VCaP (cell line): Measurements from ENCODE around the gene GNPDA1.

ENCODE experiments used
- H3K27ac ChIP-seq: fragments of 450-650 bp; 2 replicates; pipeline ENCODE4 v1.5.1; 2017
- CTCF ChIP-seq: fragments of 450-650 bp; conservative IDR thresholded peaks from 2 replicates; pipeline ENCODE4 v1.5.1; 2017; ENCODE audit warnings: mild to moderate bottlenecking, moderate library complexity

GNPDA1 gene

GRCh38 chr5:142032747-142033631 is 20.2 kb upstream of the GNPDA1 start:
- TF ChIP-seq CTCF = no peak
- no peak overlapping the region for H3K27ac ChIP-seq

DNA sequence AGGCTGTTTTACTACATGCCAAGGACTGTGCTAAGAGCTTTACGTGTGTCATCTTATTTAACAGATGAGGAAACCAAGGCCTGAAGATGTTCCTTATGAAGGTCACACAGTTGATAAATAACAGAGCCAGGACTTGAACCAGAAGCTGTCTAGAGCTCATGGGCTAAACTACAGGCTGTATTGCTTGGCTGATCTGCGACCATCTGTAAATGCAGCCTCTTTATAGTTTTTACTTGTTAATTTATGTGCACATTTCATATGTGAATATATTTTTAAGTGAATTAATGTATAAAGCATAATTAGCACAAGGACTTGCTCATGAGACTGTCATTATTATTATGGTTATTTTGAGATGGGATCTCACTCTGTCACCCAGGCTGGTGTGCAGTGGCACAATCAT is 19.3 kb upstream of the GNPDA1 start:
- TF ChIP-seq CTCF = no peak
- H3K27ac ChIP-seq = no peak overlapping the region

GRCh38 chr5:142025637-142026036 is 12.8 kb upstream of the GNPDA1 start:
- H3K27ac ChIP-seq = peak overlapping the region; percentile 81; the same call in 1 of the 2 replicates
- TF ChIP-seq CTCF = no peak

- TF ChIP-seq CTCF = no peak
- H3K27ac ChIP-seq = peak overlapping the region; percentile 81
Observed at GRCh38 chr5:142024771-142025304, 12.0 kb upstream of the GNPDA1 start.

- H3K27ac ChIP-seq = peak overlapping the region; percentile 81
- TF ChIP-seq CTCF = no peak
Observed at GRCh38 chr5:142023836-142024235, 11.0 kb upstream of the GNPDA1 start.

DNA sequence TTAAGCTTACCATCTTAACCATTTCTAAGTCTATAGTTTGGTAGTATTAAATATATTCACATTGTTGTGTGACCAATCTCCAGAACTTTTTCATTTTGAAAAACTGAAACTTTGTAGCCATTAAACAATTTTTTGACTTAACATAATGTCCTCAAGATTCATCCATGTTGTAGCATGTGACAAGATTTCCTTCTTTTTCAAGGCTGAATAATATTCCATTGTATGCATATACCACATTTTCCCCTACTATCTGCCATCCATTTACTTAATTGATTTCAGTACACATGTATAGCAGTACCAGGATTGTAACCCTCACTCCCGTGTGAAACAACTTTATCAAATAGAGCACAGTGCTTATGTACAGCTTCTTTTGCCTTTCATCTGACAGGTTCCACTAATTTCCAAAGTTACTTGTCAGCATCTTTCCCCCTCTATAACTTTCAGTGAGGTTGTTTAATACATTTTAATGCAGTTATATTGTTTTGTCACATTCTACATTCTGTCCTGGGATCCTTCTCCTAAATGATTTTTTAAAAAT is 7.4 kb upstream of the GNPDA1 start:
- no peak overlapping the region for H3K27ac ChIP-seq
- no peak for TF ChIP-seq CTCF

DNA sequence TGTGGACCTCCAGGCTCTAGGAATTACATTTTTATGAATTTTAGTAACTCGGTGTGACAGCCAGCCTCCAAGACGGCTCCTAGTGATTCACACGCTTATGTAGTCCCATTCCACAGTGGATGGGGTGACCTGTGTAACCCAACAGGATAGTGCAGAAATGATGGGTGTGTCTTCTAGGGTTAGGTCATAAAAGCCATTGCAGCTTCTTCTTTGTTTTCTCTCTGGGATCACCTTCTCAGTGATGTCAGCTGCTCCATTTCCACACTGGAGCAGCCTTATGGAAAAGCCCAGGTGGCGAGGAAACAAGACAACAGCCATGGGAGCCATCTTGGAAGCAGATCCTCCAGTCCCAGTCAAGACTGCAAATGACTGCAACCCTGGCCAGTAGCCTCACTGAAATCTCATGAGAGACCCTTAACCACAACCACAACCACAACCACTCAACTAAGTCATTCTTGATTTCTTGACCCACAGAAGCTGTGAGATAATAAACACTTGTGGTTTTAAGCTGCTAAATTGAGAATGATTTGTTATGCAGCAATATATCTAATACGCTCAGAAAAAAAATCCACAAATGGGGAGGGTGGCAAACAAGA is 5.1 kb upstream of the GNPDA1 start:
- no peak for TF ChIP-seq CTCF
- no peak overlapping the region for H3K27ac ChIP-seq
